PC-3 (cell line): ENCODE results near the gene CCDC89. TPM values are rescaled to one million over a fixed set of nuclear protein-coding genes. Genes with fewer than 3 reads are reported as not detected.
"Not testable (repeated sequence)": the region's sequence is repeated elsewhere in the genome, so short reads cannot be mapped to it uniquely, and the experiment has no call there.

Source experiments
- ATAC-seq: fragments of 200-7000 bp; cut with Tn5 transposase; 2 replicates; pipeline ENCODE4 v1.9.1; 2020; ENCODE audit warnings: mild to moderate bottlenecking, moderate library complexity
- BruUV-seq: library from RNA; stranded (reverse); fragments of 400-500 nt; replicated peaks from 2 replicates; lab custom pipeline; 2021; lab: Mats Ljungman, UMichigan
- CTCF ChIA-PET: fragments of 300-600 bp; sonication (Branson Sonifier 250); formaldehyde crosslinking; loops from one replicate; lab custom pipeline; 2022; ENCODE audit warnings: antibody characterized with exemption; lab: Charles Lee
- POLR2A ChIA-PET: fragments of 300-600 bp; sonication (Branson Sonifier 250); formaldehyde crosslinking; loops from one replicate; lab custom pipeline; 2022; ENCODE audit warnings: antibody characterized with exemption; ENCODE audit not compliant: unreplicated experiment; lab: Charles Lee
- DNase-seq: peaks from one replicate; pipeline ENCODE4 v3.0.0-alpha.2; 2015
- H2AFZ ChIP-seq: fragments of 300-600 bp; sonication (generic); 2 replicates; pipeline ENCODE4 v1.6.0; 2016; ENCODE audit warnings: antibody characterized with exemption, low read length
- H3F3A ChIP-seq: fragments of 300-600 bp; sonication (generic); one replicate; pipeline ENCODE4 v1.6.0; 2017; ENCODE audit warnings: antibody characterized with exemption, low read length, control low read depth, mild to moderate bottlenecking; ENCODE audit not compliant: unreplicated experiment
- H3K27ac ChIP-seq: fragments of 300-600 bp; sonication (generic); 2 replicates; pipeline ENCODE4 v1.5.1; 2016; ENCODE audit warnings: mild to moderate bottlenecking, low read length
- H3K27me3 ChIP-seq: fragments of 300-600 bp; sonication (generic); 2 replicates; pipeline ENCODE4 v1.6.1; 2016; ENCODE audit warnings: low read length, mixed read lengths
- H3K36me3 ChIP-seq: fragments of 300-600 bp; sonication (generic); 2 replicates; pipeline ENCODE4 v1.6.1; 2016; ENCODE audit warnings: low read depth, mixed run types, low read length, mixed read lengths
- H3K4me1 ChIP-seq: fragments of 300-600 bp; sonication (generic); 2 replicates; pipeline ENCODE4 v1.5.1; 2016; ENCODE audit warnings: low read length; ENCODE audit not compliant: insufficient read depth
- H3K4me2 ChIP-seq: fragments of 300-600 bp; sonication (generic); 2 replicates; pipeline ENCODE4 v1.6.0; 2016; ENCODE audit warnings: low read length
- H3K4me3 ChIP-seq: fragments of 300-600 bp; sonication (generic); 2 replicates; pipeline ENCODE4 v1.5.1; 2016; ENCODE audit warnings: mild to moderate bottlenecking, low read length, mixed read lengths
- H3K79me2 ChIP-seq: fragments of 300-600 bp; sonication (generic); 2 replicates; pipeline ENCODE4 v1.6.1; 2017; ENCODE audit warnings: low read length, mixed read lengths
- H3K9ac ChIP-seq: fragments of 300-600 bp; sonication (generic); 2 replicates; pipeline ENCODE4 v1.6.0; 2016; ENCODE audit warnings: mild to moderate bottlenecking, low read length
- H3K9me2 ChIP-seq: fragments of 300-600 bp; sonication (generic); replicated peaks from 2 replicates; pipeline ENCODE4 v1.6.1; 2016; ENCODE audit warnings: mixed run types, low read length, mixed read lengths
- H3K9me3 ChIP-seq: fragments of 300-600 bp; sonication (generic); 2 replicates; pipeline ENCODE4 v1.6.1; 2016; ENCODE audit warnings: low read length, mixed read lengths
- H4K20me1 ChIP-seq: fragments of 300-600 bp; sonication (generic); 2 replicates; pipeline ENCODE4 v1.6.1; 2016; ENCODE audit warnings: low read length, mixed read lengths
- EZH2 ChIP-seq: fragments of 300-600 bp; sonication (generic); IDR thresholded peaks from one replicate; pipeline ENCODE4 v1.6.1; 2017; ENCODE audit warnings: antibody characterized with exemption, mild to moderate bottlenecking, low read length; ENCODE audit not compliant: unreplicated experiment
- EZH2phosphoT487 ChIP-seq: fragments of 300-600 bp; sonication (generic); IDR thresholded peaks from 2 replicates; pipeline ENCODE4 v1.6.1; 2018; ENCODE audit warnings: mild to moderate bottlenecking, antibody characterized with exemption, low read length, borderline replicate concordance
- intact Hi-C: fragments of 100-400 bp; cut with micrococcal nuclease; formaldehyde crosslinking; loops from 2 replicates; pipeline ENCODE4 v1.9.0; 2023
- total RNA-seq: library from RNA; depleted of rRNA; stranded (reverse); fragments of >200 nt; gene quantifications from 2 replicates; pipeline ENCODE4 v1.2.3, GENCODE V29; 2014
- TF ChIP-seq, protein P1 (sequence below): fragments of 300-600 bp; sonication (generic); conservative IDR thresholded peaks from 2 replicates; pipeline ENCODE4 v1.5.1; 2017; ENCODE audit warnings: antibody characterized with exemption, low read depth, mild to moderate bottlenecking, low read length

CCDC89 gene
- total RNA-seq, 1 experiment from 2014 or later, result 0.55 TPM

DNA sequence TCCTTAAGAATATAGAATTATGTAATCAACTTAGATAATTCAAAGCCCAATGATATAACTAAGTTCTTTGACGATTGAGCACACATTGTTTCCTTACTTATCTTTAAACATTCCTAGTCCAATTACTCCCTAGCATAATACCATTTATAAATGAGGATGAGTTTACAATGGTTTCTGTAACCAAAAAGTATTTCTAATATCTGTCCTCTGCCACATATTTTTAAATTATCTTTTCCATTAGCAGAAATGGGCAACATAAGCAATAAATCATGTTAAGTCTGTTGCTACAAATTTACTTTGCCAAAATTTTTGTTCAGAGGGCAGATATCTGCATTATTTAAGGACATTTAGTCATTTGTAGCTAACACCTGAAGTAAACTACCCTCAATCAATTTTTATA is 27.8 kb downstream of the CCDC89 start:
- no peaks in the 10 kb centered on the region for H3F3A ChIP-seq
- ATAC-seq (no peak), DNase-seq (no peak)
- H3K4me2 ChIP-seq, result no peak overlapping the region
- POLR2A ChIA-PET, result interaction anchor here (1.6 kb wide), 1 partner anchor 11 kb away, joined by 10 read pairs; the partner anchor contains the start of gene TMEM126A
- H3K27ac ChIP-seq, result no peak overlapping the region
- no TSS peak for BruUV-seq
- H3K4me1 ChIP-seq, result peaks cover 31% of the 10 kb centered on the region
- TF ChIP-seq EZH2 (no peak), EZH2phosphoT487 (no peak)
- TF ChIP-seq, protein P1, sequence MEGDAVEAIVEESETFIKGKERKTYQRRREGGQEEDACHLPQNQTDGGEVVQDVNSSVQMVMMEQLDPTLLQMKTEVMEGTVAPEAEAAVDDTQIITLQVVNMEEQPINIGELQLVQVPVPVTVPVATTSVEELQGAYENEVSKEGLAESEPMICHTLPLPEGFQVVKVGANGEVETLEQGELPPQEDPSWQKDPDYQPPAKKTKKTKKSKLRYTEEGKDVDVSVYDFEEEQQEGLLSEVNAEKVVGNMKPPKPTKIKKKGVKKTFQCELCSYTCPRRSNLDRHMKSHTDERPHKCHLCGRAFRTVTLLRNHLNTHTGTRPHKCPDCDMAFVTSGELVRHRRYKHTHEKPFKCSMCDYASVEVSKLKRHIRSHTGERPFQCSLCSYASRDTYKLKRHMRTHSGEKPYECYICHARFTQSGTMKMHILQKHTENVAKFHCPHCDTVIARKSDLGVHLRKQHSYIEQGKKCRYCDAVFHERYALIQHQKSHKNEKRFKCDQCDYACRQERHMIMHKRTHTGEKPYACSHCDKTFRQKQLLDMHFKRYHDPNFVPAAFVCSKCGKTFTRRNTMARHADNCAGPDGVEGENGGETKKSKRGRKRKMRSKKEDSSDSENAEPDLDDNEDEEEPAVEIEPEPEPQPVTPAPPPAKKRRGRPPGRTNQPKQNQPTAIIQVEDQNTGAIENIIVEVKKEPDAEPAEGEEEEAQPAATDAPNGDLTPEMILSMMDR, result no peak
- no peak overlapping the region for H2AFZ ChIP-seq
- no peak overlapping the region for H3K9ac ChIP-seq
- H3K79me2 ChIP-seq, result peaks cover 82% of the 10 kb centered on the region
- peaks cover 85% of the 10 kb centered on the region for H3K36me3 ChIP-seq
- H3K9me2 ChIP-seq, result no peaks in the 10 kb centered on the region
- H3K27me3 ChIP-seq, result no peaks in the 10 kb centered on the region
- CTCF ChIA-PET, result no interaction called here
- H4K20me1 ChIP-seq, result peaks cover 70% of the 10 kb centered on the region
- no peaks in the 10 kb centered on the region for H3K9me3 ChIP-seq
- H3K4me3 ChIP-seq, result no peak overlapping the region
- intact Hi-C loops, result no loop called here

GRCh38 chr11:85656777-85657176 is 29.2 kb downstream of the CCDC89 start:
- Histone ChIP-seq H3K36me3 (peaks cover 77% of the 10 kb centered on the region), H3K4me2 (no peak overlapping the region), H3K9me2 (no peaks in the 10 kb centered on the region), H3K27ac (no peak overlapping the region), H3K9ac (no peak overlapping the region), H3F3A (no peaks in the 10 kb centered on the region), H3K27me3 (no peaks in the 10 kb centered on the region), H3K4me3 (no peak overlapping the region), H3K79me2 (peaks cover 68% of the 10 kb centered on the region), H2AFZ (no peak overlapping the region), H3K9me3 (no peaks in the 10 kb centered on the region), H4K20me1 (peaks cover 56% of the 10 kb centered on the region), H3K4me1 (peaks cover 31% of the 10 kb centered on the region)
- intact Hi-C loops, result no loop called here
- BruUV-seq, result no TSS peak
- DNase-seq (no peak), ATAC-seq (no peak)
- TF ChIP-seq EZH2phosphoT487 (no peak), EZH2 (no peak)
- TF ChIP-seq, protein P1, result no peak
- POLR2A ChIA-PET, result no interaction called here
- CTCF ChIA-PET, result no interaction called here

DNA sequence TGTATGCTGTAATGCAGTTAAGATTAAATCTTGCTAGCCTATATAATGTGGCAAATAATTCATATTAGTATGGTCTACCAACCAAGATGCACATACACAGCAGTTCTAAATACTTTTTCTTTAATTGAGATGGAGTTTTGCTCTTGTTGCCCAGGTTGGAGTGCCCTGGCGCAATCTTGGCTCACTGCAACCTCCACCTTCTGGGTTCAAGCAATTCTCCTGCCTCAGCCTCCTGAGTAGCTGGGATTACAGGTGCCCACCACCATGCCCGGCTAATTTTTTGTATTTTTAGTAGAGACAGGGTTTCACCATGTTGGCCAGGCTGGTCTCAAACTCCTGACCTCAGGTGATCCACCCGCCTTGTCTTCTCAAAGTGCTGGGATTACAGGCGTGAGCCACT is 31.7 kb downstream of the CCDC89 start:
- CTCF ChIA-PET, intact Hi-C loops, POLR2A ChIA-PET: not testable (repeated sequence)

More for the DNA sequence above, 31.7 kb downstream of the CCDC89 start:
- not testable (repeated sequence) for H3K9ac ChIP-seq, H3K4me3 ChIP-seq, H3K27me3 ChIP-seq, H3K4me2 ChIP-seq, H2AFZ ChIP-seq, H3F3A ChIP-seq, ATAC-seq, H3K9me3 ChIP-seq, H3K9me2 ChIP-seq, DNase-seq, BruUV-seq, H3K27ac ChIP-seq
- Histone ChIP-seq H3K4me1 (peaks cover 19% of the 10 kb centered on the region), H3K36me3 (peaks cover 54% of the 10 kb centered on the region), H3K79me2 (peaks cover 55% of the 10 kb centered on the region), H4K20me1 (peaks cover 32% of the 10 kb centered on the region)
